GM19372 (cell line): ENCODE results near the gene CTNND2.

Source experiments
- ATAC-seq: cut with Tn5 transposase; IDR thresholded peaks from one replicate; pipeline ENCODE4 v1.9.1; 2021; ENCODE audit warnings: mild to moderate bottlenecking, low read depth, moderate library complexity; ENCODE audit not compliant: unreplicated experiment

The CTNND2 gene

DNA sequence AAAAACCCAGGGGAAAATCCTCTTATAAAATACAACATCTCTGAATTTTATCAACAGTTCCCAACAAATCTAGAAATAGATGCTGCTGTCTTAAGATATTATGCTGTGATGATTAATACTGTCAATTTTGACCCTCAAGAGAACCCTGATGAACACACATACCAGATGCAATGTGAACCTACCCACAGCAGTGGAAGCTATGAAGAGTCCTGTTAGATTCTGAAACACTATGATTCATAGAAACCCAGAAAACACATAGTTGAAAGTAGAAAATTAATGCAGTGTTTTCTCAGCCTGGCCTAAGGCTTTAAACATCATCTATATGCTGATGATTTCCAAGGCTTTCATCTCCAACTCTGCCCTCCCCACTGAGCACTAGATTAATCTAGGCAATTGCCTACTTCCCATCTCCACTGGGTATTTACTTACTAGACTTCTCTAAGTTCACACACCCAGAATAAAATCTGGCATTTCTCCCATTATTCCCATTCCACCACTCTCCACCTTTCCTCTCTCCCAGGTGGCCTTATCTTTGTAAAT is 296.2 kb downstream of the CTNND2 start:
- no peak for ATAC-seq

- no peak for ATAC-seq
Measured at GRCh38 chr5:11602298-11602697, 301.9 kb downstream of the CTNND2 start.

GRCh38 chr5:11599499-11599898 is 304.7 kb downstream of the CTNND2 start:
- ATAC-seq: no peak

DNA sequence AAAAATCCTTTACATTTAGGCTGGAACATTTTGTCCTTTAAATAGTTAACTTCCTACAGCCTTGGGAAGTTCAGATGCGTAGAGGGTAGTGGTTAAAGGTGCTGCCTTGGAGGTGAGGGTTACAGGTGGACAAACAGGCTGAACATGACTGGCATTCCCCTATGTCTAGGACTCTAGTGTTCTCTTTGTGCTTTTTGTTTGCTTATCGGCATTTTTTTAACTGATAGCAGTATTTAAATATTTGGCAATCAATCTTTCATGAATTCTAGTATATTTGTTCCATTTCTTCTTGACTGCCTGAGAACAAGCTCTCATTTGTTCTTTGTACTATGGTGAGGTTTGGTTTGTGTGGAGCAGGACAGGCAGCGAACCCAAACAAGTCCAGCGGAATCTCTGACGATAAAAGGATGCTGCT is 307.6 kb downstream of the CTNND2 start:
- no peak for ATAC-seq

DNA sequence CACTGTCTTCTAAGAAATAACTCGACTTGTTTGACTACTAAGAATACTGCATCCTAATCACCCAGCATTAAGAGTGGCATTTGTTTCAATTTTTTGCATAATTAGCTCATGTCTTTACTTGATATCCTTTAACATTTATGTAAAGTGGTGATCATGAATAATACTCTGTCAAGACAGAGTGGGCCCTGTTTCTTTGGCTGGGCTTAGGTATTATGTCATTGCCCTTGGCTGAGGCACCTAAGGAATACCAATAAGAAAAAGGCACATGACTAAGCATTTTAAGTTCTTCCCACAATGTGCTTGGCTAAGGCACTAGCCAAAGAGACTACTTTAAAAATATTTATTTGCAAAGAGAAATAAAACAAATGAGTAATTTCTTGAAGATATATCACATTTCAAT is 308.1 kb downstream of the CTNND2 start:
- ATAC-seq: no peak

GRCh38 chr5:11595045-11595444 is 309.2 kb downstream of the CTNND2 start:
- no peak for ATAC-seq

DNA sequence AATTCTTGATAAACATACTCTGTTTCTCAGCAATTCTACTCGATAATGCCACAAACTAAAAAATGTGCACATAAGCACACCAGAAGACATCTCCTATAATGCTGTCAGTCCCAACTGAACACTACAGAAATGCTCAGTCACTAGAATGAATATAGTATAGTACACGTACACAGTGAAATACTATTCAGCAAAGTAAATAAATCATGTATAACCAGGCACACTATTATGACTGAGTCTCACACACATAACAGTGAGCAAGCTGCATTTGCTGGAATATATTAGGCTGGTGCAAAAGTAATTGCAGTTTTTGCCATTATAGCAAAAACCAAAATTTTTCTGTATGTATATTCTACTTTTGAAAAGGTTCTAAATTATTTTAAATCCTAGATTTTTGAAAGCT is 310.2 kb downstream of the CTNND2 start:
- ATAC-seq: no peak

- no peak for ATAC-seq
Measured at GRCh38 chr5:11590475-11590874, 313.8 kb downstream of the CTNND2 start.

GRCh38 chr5:11588803-11589202 is 315.4 kb downstream of the CTNND2 start:
- ATAC-seq: no peak

- ATAC-seq: no peak
Measured at GRCh38 chr5:11584017-11584416, 320.2 kb downstream of the CTNND2 start.

- ATAC-seq: no peak
Measured at GRCh38 chr5:11579351-11579750, 324.9 kb downstream of the CTNND2 start.

- ATAC-seq: no peak
Measured at GRCh38 chr5:11574787-11575186, 329.5 kb downstream of the CTNND2 start.

- ATAC-seq: no peak
Measured at GRCh38 chr5:11573140-11573992, 330.9 kb downstream of the CTNND2 start.

- ATAC-seq: no peak
Measured at GRCh38 chr5:11564706-11565105, 339.5 kb downstream of the CTNND2 start.

- no peak for ATAC-seq
Measured at GRCh38 chr5:11563822-11564221, 340.4 kb downstream of the CTNND2 start.

DNA sequence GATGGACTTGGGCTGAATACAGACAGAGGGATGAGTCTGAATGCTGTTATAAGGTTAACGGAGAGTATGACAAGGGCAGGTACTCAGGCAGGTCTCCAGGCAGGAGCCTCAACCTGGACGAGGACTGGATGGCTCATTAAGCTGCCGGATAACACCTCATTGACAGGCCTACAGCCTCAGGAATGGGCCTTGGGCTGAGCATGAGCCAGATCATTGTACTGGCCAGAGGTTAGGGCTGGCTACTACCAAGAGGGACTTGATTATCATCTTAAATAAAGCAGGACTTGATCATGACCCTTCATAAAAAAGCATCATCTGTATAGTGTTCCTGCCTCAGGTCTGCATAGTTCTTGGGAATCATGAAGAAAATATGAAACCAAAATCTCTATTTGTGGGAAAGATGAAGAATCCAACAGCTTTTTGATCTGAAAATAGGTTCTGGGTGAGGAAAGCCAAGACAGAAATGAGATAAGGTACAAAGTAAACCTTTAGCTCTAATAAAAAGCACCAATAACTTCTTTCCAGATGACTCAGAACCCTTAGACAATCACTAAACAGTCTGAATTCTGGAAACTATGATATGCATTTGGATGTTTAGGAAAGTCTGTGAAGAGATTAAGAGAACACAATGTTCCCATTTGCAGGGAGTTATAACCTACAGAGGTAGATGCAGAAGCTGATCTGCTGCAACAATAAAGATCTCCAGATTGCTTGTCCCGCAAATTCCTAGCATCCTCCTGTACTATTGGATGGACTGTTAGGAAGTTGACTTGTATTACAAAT is 343.1 kb downstream of the CTNND2 start:
- no peak for ATAC-seq

GRCh38 chr5:11557063-11557462 is 347.2 kb downstream of the CTNND2 start:
- no peak for ATAC-seq

DNA sequence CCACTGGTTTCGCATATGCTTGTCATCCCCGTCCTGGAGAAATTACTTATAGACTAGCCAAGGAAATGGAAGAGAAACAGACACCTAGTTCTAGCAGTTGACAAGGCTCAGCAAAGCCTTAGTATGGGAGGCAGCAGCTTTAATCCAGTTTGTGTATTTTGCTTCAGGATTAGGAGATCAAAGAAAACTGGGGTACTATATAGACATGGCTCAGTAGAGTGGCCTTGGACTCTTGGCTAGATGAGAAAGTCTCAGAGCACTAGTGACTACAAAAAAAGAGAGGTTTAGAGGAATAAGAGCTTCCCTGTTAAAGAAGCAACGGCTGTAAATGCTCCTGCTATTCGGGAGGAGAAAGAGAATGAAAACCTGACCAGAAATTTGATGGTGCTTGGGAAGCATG is 349.1 kb downstream of the CTNND2 start:
- no peak for ATAC-seq

GRCh38 chr5:11547730-11548129 is 356.5 kb downstream of the CTNND2 start:
- ATAC-seq: no peak

DNA sequence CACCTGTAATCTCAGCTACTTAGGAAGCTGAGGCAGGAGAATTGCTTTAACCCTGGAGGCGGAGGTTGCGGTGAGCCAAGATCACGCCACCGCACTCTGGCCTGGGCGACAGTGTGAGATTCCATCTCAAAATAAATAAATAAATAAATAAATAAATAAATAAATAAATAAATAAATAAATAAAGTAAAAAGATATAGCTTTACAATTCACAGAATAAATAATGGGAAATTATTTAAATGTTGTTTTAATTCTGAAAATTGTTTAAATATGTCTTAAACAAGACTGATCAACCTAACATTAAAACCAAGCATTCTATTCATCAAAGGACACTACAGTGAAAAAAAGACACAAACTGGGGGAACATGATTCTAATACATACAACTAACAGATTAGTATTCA is 357.1 kb downstream of the CTNND2 start:
- ATAC-seq: no peak

GRCh38 chr5:11540112-11540511 is 364.1 kb downstream of the CTNND2 start:
- ATAC-seq: no peak
